Measurements from ENCODE around the gene SH3GLB1. TPM values are rescaled to one million over a fixed set of nuclear protein-coding genes. Genes with fewer than 3 reads are reported as not detected.

SH3GLB1 gene
- total RNA-seq, 4 donors from 2014 or later: 79.1 to 113 (median 93.6) TPM

- ATAC-seq (ENCODE audit: low FRiP score) (no peak), DNase-seq (ENCODE audit: low spot score) (no peak)
- TF ChIP-seq CTCF (IDR thresholded peaks at IDR 0.05): no peak
Measured at GRCh38 chr1:86731416-86731815, 27.0 kb downstream of the SH3GLB1 start.

- ATAC-seq (ENCODE audit: low FRiP score) (no peak), DNase-seq (ENCODE audit: low spot score) (no peak)
- no peak for TF ChIP-seq CTCF (IDR thresholded peaks at IDR 0.05)
Measured at GRCh38 chr1:86733340-86733739, 29.0 kb downstream of the SH3GLB1 start.

GRCh38 chr1:86739648-86740509 lies 35.5 kb downstream of the SH3GLB1 start:
- ATAC-seq (ENCODE audit: low FRiP score) (peak; percentile 49), DNase-seq (ENCODE audit: low spot score) (no peak)
- TF ChIP-seq CTCF (IDR thresholded peaks at IDR 0.05): no peak

GRCh38 chr1:86741947-86742572 lies 37.7 kb downstream of the SH3GLB1 start:
- ATAC-seq (ENCODE audit: low FRiP score): no peak
- peak in 1 of 3 donors; percentile 8 for TF ChIP-seq CTCF (IDR thresholded peaks at IDR 0.05)
- no peak for DNase-seq (ENCODE audit: low spot score)

DNA sequence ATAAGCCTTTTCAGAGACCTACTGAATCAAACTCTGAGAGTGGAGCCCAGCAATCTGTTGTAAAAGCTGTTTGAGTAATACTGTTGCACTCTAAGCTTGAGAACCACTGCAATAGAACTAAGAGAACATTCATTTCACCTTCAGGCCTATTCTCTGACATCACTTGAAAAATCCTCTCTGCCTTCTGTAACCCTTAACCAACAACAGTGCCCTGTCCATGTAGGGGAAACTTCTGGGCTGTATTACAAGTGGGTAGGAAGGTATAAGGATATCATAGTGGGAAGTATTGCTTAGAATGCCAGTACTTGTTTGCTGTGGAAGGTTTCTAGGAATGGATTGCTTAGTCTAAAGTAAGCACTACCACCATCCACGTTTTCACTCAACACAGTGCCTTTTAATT lies 42.9 kb downstream of the SH3GLB1 start:
- no peak for ATAC-seq (ENCODE audit: low FRiP score)
- TF ChIP-seq CTCF (IDR thresholded peaks at IDR 0.05): no peak

GRCh38 chr1:86748622-86749373 lies 44.4 kb downstream of the SH3GLB1 start:
- DNase-seq (ENCODE audit: low spot score): no peak
- TF ChIP-seq CTCF (IDR thresholded peaks at IDR 0.05): no peak
- ATAC-seq (ENCODE audit: low FRiP score): peak; percentile 59

More for the DNA sequence above, 42.9 kb downstream of the SH3GLB1 start:
- DNase-seq (ENCODE audit: low spot score): no peak
